ENCODE data around the gene ITM2B.

- no peak for TF ChIP-seq CTCF (IDR thresholded peaks at IDR 0.05; ENCODE audit: insufficient read depth, low read length)
- TF ChIP-seq POLR2AphosphoS5 (IDR thresholded peaks at IDR 0.05; ENCODE audit: low read depth) = no peak
- no peak for TF ChIP-seq GABPA (IDR thresholded peaks at IDR 0.05; ENCODE audit: low read depth)
- TF ChIP-seq REST (IDR thresholded peaks at IDR 0.05; ENCODE audit: insufficient replicate concordance, low read depth) = no peak
Measured at GRCh38 chr13:48255954-48256353, 22.9 kb downstream of the ITM2B start.

All from HL-60 (cell line).